Thyroid gland (tissue), 4 donors: ENCODE measurements around the gene TRMT2A. TPM values are rescaled to one million over a fixed set of nuclear protein-coding genes. Genes with fewer than 3 reads are reported as not detected.

Experiments used
- DNase-seq, 2 donors: peaks; one replicate each; pipeline ENCODE4 v3.0.0-alpha.2; 2019
- H3K27ac ChIP-seq, 3 donors: fragments of 200-600 bp; sonication (generic); 1 replicate in 2 of 3; 2 replicates in 1 of 3; pipeline ENCODE4 v1.5.1; 2016 to 2019; ENCODE audit warnings: mild to moderate bottlenecking in 1 of 3, moderate library complexity in 1 of 3
- H3K27me3 ChIP-seq: fragments of 200-600 bp; sonication (generic); one replicate; pipeline ENCODE4 v1.5.1; 2019
- H3K36me3 ChIP-seq, 2 donors: fragments of 200-600 bp; sonication (generic); one replicate each; pipeline ENCODE4 v1.5.1; 2016 to 2019
- H3K4me1 ChIP-seq, 2 donors: fragments of 200-600 bp; sonication (generic); one replicate each; pipeline ENCODE4 v1.5.1; 2017 to 2019
- H3K4me3 ChIP-seq, 3 donors: fragments of 200-600 bp; sonication (generic); replicated peaks in 1 of 3; 1 replicate in 2 of 3; 2 replicates in 1 of 3; pipeline ENCODE4 v1.5.1; 2016; ENCODE audit warnings: mild to moderate bottlenecking in 1 of 3
- H3K9me3 ChIP-seq: fragments of 200-600 bp; sonication (generic); one replicate; pipeline ENCODE4 v1.5.1; 2017
- CTCF ChIP-seq, 6 experiments: fragments of 200-600 bp in 3 of 6; fragments of 450-650 bp in 3 of 6; sonication (generic) in 3 of 6; IDR thresholded peaks; one replicate each; pipeline ENCODE4 v1.5.1; 2016 to 2019; ENCODE audit warnings: antibody characterized with exemption in 6 of 6, mild to moderate bottlenecking in 2 of 6, inconsistent platforms in 1 of 6, moderate library complexity in 1 of 6
- POLR2A ChIP-seq, 2 donors: fragments of 450-650 bp; IDR thresholded peaks; one replicate each; pipeline ENCODE4 v1.6.1; 2017; ENCODE audit warnings: antibody characterized with exemption in 2 of 2, mild to moderate bottlenecking in 2 of 2, moderate library complexity in 1 of 2
- WGBS, 2 donors: methylation state at CpG; one replicate each; pipeline ENCODE4 v1.1.5; 2017; 5-methylcytosine and 5-hydroxymethylcytosine counted together
- intact Hi-C: fragments of 100-400 bp; cut with DNase I; formaldehyde crosslinking; loops from one replicate; pipeline ENCODE4 v1.15.1; 2023
- total RNA-seq, 4 donors: library from RNA; depleted of rRNA; stranded (reverse); fragments of >200 nt; gene quantifications; one replicate each; pipeline ENCODE4 v1.2.3, GENCODE V29; 2016

TRMT2A gene
- total RNA-seq, 4 donors from 2014 or later = 36.9 to 65.5 (median 53.3) TPM

GRCh38 chr22:20145832-20146223, 28.8 kb upstream of the TRMT2A start:
- peaks cover 0 to 5% of the 10 kb centered on the region in 2 donors for H3K36me3 ChIP-seq
- no peaks in the 10 kb centered on the region for H3K4me1 ChIP-seq
- intact Hi-C loops = no loop called here
- H3K9me3 ChIP-seq = no peaks in the 10 kb centered on the region
- no peak overlapping the region for H3K4me3 ChIP-seq
- no peak for TF ChIP-seq POLR2A (IDR thresholded peaks at IDR 0.05)
- TF ChIP-seq CTCF (IDR thresholded peaks at IDR 0.05) = no peak
- WGBS, 2 donors = 93 to 94% methylated on average over 11 to 14 of the region's 21 CpGs
- H3K27ac ChIP-seq = no peak overlapping the region
- DNase-seq = no peak
- H3K27me3 ChIP-seq = no peaks in the 10 kb centered on the region

GRCh38 chr22:20145206-20145831, 28.3 kb upstream of the TRMT2A start:
- Histone ChIP-seq H3K27ac (no peak overlapping the region), H3K4me1 (no peaks in the 10 kb centered on the region), H3K9me3 (no peaks in the 10 kb centered on the region), H3K36me3 (peaks cover 0 to 5% of the 10 kb centered on the region in 2 donors), H3K4me3 (no peak overlapping the region), H3K27me3 (no peaks in the 10 kb centered on the region)
- no peak for DNase-seq
- intact Hi-C loops = no loop called here
- 90 to 93% methylated on average over 8 to 16 of the region's 22 CpGs for WGBS, 2 donors
- TF ChIP-seq POLR2A (IDR thresholded peaks at IDR 0.05) = no peak
- TF ChIP-seq CTCF (IDR thresholded peaks at IDR 0.05) = no peak

- Histone ChIP-seq H3K27ac (no peak overlapping the region), H3K9me3 (no peaks in the 10 kb centered on the region), H3K4me3 (no peak overlapping the region), H3K27me3 (no peaks in the 10 kb centered on the region), H3K4me1 (no peaks in the 10 kb centered on the region), H3K36me3 (peaks cover 0 to 5% of the 10 kb centered on the region in 2 donors)
- 65 to 88% methylated on average over 6 to 15 of the region's 19 CpGs for WGBS, 2 donors
- intact Hi-C loops = no loop called here
- TF ChIP-seq CTCF (IDR thresholded peaks at IDR 0.05) (no peak), POLR2A (IDR thresholded peaks at IDR 0.05) (no peak)
- no peak for DNase-seq
Observed at GRCh38 chr22:20143883-20144665, 27.0 kb upstream of the TRMT2A start.

- H3K36me3 ChIP-seq = peaks cover 0 to 5% of the 10 kb centered on the region in 2 donors
- H3K27ac ChIP-seq = no peak overlapping the region
- H3K4me3 ChIP-seq = no peak overlapping the region
- 90 to 95% methylated on average over 26 to 43 of the region's 65 CpGs for WGBS, 2 donors
- DNase-seq = no peak
- intact Hi-C loops = no loop called here
- no peaks in the 10 kb centered on the region for H3K27me3 ChIP-seq
- TF ChIP-seq POLR2A (IDR thresholded peaks at IDR 0.05) (no peak), CTCF (IDR thresholded peaks at IDR 0.05) (no peak)
- no peaks in the 10 kb centered on the region for H3K9me3 ChIP-seq
- H3K4me1 ChIP-seq = peaks cover 0 to 3% of the 10 kb centered on the region in 2 donors
Observed at GRCh38 chr22:20142711-20143621, 25.9 kb upstream of the TRMT2A start.
